ENCODE measurements around the gene DACT2.

The DACT2 gene

GRCh38 chr6:168355716-168356522, 36.3 kb upstream of the DACT2 start:
- DNase-seq = peak; percentile 30
- in situ Hi-C loops (cut with HindIII; ENCODE audit: low pct_ligation_motif_present, low pct_unique_long_range_greater_than_20kb, low sequenced_read_pairs) = no loop called here

GRCh38 chr6:168354338-168354737, 34.8 kb upstream of the DACT2 start:
- in situ Hi-C loops (cut with HindIII; ENCODE audit: low pct_ligation_motif_present, low pct_unique_long_range_greater_than_20kb, low sequenced_read_pairs) = no loop called here
- no peak for DNase-seq

GRCh38 chr6:168353041-168353440, 33.5 kb upstream of the DACT2 start:
- no peak for DNase-seq
- in situ Hi-C loops (cut with HindIII; ENCODE audit: low pct_ligation_motif_present, low pct_unique_long_range_greater_than_20kb, low sequenced_read_pairs) = no loop called here

GRCh38 chr6:168352096-168352495, 32.5 kb upstream of the DACT2 start:
- no peak for DNase-seq
- in situ Hi-C loops (cut with HindIII; ENCODE audit: low pct_ligation_motif_present, low pct_unique_long_range_greater_than_20kb, low sequenced_read_pairs) = no loop called here

GRCh38 chr6:168349718-168350210, 30.2 kb upstream of the DACT2 start:
- in situ Hi-C loops (cut with HindIII; ENCODE audit: low pct_ligation_motif_present, low pct_unique_long_range_greater_than_20kb, low sequenced_read_pairs) = no loop called here

GRCh38 chr6:168348186-168348585, 28.6 kb upstream of the DACT2 start:
- DNase-seq = no peak
- in situ Hi-C loops (cut with HindIII; ENCODE audit: low pct_ligation_motif_present, low pct_unique_long_range_greater_than_20kb, low sequenced_read_pairs) = no loop called here

More at GRCh38 chr6:168349718-168350210, 30.2 kb upstream of the DACT2 start:
- DNase-seq = no peak

- in situ Hi-C loops (cut with HindIII; ENCODE audit: low pct_ligation_motif_present, low pct_unique_long_range_greater_than_20kb, low sequenced_read_pairs) = no loop called here
These were observed 28.0 kb upstream of the DACT2 start for GRCh38 chr6:168347615-168348014.

GRCh38 chr6:168347053-168347452, 27.5 kb upstream of the DACT2 start:
- no peak for DNase-seq

More at GRCh38 chr6:168347615-168348014, 28.0 kb upstream of the DACT2 start:
- no peak for DNase-seq

GRCh38 chr6:168345896-168346754, 26.5 kb upstream of the DACT2 start:
- DNase-seq = no peak
- in situ Hi-C loops (cut with HindIII; ENCODE audit: low pct_ligation_motif_present, low pct_unique_long_range_greater_than_20kb, low sequenced_read_pairs) = no loop called here

More at GRCh38 chr6:168347053-168347452, 27.5 kb upstream of the DACT2 start:
- in situ Hi-C loops (cut with HindIII; ENCODE audit: low pct_ligation_motif_present, low pct_unique_long_range_greater_than_20kb, low sequenced_read_pairs) = no loop called here

GRCh38 chr6:168345266-168345665, 25.7 kb upstream of the DACT2 start:
- in situ Hi-C loops (cut with HindIII; ENCODE audit: low pct_ligation_motif_present, low pct_unique_long_range_greater_than_20kb, low sequenced_read_pairs) = no loop called here
- DNase-seq = no peak

GRCh38 chr6:168344338-168344737, 24.8 kb upstream of the DACT2 start:
- in situ Hi-C loops (cut with HindIII; ENCODE audit: low pct_ligation_motif_present, low pct_unique_long_range_greater_than_20kb, low sequenced_read_pairs) = no loop called here
- DNase-seq = no peak

GRCh38 chr6:168343239-168344150, 23.9 kb upstream of the DACT2 start:
- in situ Hi-C loops (cut with HindIII; ENCODE audit: low pct_ligation_motif_present, low pct_unique_long_range_greater_than_20kb, low sequenced_read_pairs) = no loop called here
- DNase-seq = no peak

- in situ Hi-C loops (cut with HindIII; ENCODE audit: low pct_ligation_motif_present, low pct_unique_long_range_greater_than_20kb, low sequenced_read_pairs) = no loop called here
- no peak for DNase-seq
These were observed 23.1 kb upstream of the DACT2 start for GRCh38 chr6:168342636-168343035.

GRCh38 chr6:168341280-168341900, 21.8 kb upstream of the DACT2 start:
- no peak for DNase-seq
- in situ Hi-C loops (cut with HindIII; ENCODE audit: low pct_ligation_motif_present, low pct_unique_long_range_greater_than_20kb, low sequenced_read_pairs) = no loop called here

GRCh38 chr6:168340819-168341218, 21.2 kb upstream of the DACT2 start:
- in situ Hi-C loops (cut with HindIII; ENCODE audit: low pct_ligation_motif_present, low pct_unique_long_range_greater_than_20kb, low sequenced_read_pairs) = no loop called here
- DNase-seq = no peak

- in situ Hi-C loops (cut with HindIII; ENCODE audit: low pct_ligation_motif_present, low pct_unique_long_range_greater_than_20kb, low sequenced_read_pairs) = no loop called here
- DNase-seq = no peak
These were observed 19.2 kb upstream of the DACT2 start for GRCh38 chr6:168338777-168339176.

GRCh38 chr6:168336967-168337366, 17.4 kb upstream of the DACT2 start:
- no peak for DNase-seq
- in situ Hi-C loops (cut with HindIII; ENCODE audit: low pct_ligation_motif_present, low pct_unique_long_range_greater_than_20kb, low sequenced_read_pairs) = no loop called here

GRCh38 chr6:168333989-168334388, 14.4 kb upstream of the DACT2 start:
- in situ Hi-C loops (cut with HindIII; ENCODE audit: low pct_ligation_motif_present, low pct_unique_long_range_greater_than_20kb, low sequenced_read_pairs) = no loop called here

More at GRCh38 chr6:168333989-168334388, 14.4 kb upstream of the DACT2 start:
- no peak for DNase-seq
